T-helper 1 cell treated with Interleukin-12 subunit alpha and Interleukin-12 subunit beta and Interleukin-4 antibody, amounts not matched to agents 30 μg/mL and 1 μg/mL, for 36 hours (primary cell): ENCODE data around the gene DNAJC15.
"Not testable (repeated sequence)": the region's sequence is repeated elsewhere in the genome, so short reads cannot be mapped to it uniquely, and the experiment has no call there.

Experiments
- H3K27ac Mint-ChIP-seq: one replicate; pipeline ENCODE4 v1.8.0; 2021; ENCODE audit warnings: mild to moderate bottlenecking, mixed read lengths
- H3K27me3 Mint-ChIP-seq: one replicate; pipeline ENCODE4 v1.8.0; 2021; ENCODE audit warnings: low read depth, mixed read lengths
- H3K36me3 Mint-ChIP-seq: one replicate; pipeline ENCODE4 v1.8.0; 2021; ENCODE audit warnings: low read depth, mixed read lengths
- H3K4me1 Mint-ChIP-seq: one replicate; pipeline ENCODE4 v1.8.0; 2021; ENCODE audit warnings: low read depth, mixed read lengths
- H3K4me3 Mint-ChIP-seq: one replicate; pipeline ENCODE4 v1.8.0; 2021; ENCODE audit warnings: mild to moderate bottlenecking, moderate library complexity, mixed read lengths
- H3K9me3 Mint-ChIP-seq: one replicate; pipeline ENCODE4 v1.8.0; 2021; ENCODE audit warnings: mixed read lengths

The DNAJC15 gene

GRCh38 chr13:43023289-43023963, at the start of gene DNAJC15:
DNAJC15 (plus strand) TSS chr13:43023586; CDS start chr13:43023627, 41 bp downstream.
- H3K36me3 Mint-ChIP-seq, result peaks cover 8% of the 10 kb centered on the region
- H3K9me3 Mint-ChIP-seq, result no peaks in the 10 kb centered on the region

DNA sequence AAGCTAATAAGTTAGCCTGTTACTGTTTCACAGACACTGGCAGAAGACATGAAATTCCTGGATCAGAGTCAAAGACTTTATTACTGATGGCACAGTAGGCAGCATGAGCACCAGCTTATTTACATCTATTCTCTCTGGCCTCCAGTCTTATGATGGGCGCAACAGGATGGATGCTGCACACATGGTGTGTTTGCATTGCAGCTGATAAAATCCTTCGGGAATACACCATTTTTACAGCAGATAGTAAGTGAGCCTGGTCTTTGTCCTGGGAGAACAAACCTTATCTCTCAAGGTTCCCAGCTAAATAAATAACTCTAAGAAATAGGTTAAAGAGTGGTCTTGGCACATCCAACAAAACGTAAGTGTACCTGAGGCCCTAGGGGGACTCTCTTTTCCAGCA, 47.3 kb upstream of the DNAJC15 start:
- Mint-ChIP-seq H3K36me3 (peaks cover 35% of the 10 kb centered on the region), H3K27me3 (no peaks in the 10 kb centered on the region), H3K9me3 (no peaks in the 10 kb centered on the region), H3K4me1 (peaks cover 34% of the 10 kb centered on the region), H3K27ac (no peak overlapping the region), H3K4me3 (no peak overlapping the region)

More at GRCh38 chr13:43023289-43023963, at the start of gene DNAJC15:
- Mint-ChIP-seq H3K27ac (peak within 1 kb of the TSS; percentile 94), H3K4me3 (peak within 1 kb of the TSS; percentile 93), H3K27me3 (no peaks in the 10 kb centered on the region), H3K4me1 (peaks cover 17% of the 10 kb centered on the region)

DNA sequence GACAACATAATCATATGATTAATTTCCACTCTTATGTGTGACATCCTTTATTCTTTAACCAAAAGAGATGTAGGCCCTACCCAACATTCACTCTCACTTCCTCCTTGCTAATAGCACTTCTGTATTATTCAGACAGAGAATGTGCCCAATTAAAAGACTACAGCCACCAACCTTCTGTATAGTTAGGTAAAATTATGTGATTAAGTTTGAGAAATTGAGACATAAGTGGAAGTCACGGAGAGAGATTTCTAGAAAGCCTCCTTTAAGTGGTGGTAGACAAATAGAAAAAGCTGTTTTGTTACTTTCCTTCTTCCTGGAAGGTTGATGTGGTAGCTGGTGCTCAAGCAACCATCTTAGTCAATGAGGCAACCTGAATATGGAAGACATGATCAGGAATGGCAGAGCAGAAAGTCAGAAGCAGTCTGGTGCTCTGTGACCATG, 46.1 kb upstream of the DNAJC15 start:
- Mint-ChIP-seq H3K9me3 (no peaks in the 10 kb centered on the region), H3K27ac (no peak overlapping the region), H3K4me3 (no peak overlapping the region), H3K27me3 (no peaks in the 10 kb centered on the region), H3K4me1 (peaks cover 32% of the 10 kb centered on the region), H3K36me3 (peaks cover 38% of the 10 kb centered on the region)

- H3K36me3 Mint-ChIP-seq, result peaks cover 57% of the 10 kb centered on the region
- H3K4me1 Mint-ChIP-seq, result peaks cover 54% of the 10 kb centered on the region
- no peaks in the 10 kb centered on the region for H3K9me3 Mint-ChIP-seq
- H3K27ac Mint-ChIP-seq, result no peak overlapping the region
- no peaks in the 10 kb centered on the region for H3K27me3 Mint-ChIP-seq
- H3K4me3 Mint-ChIP-seq, result no peak overlapping the region
Measured at GRCh38 chr13:42981317-42981716, 42.1 kb upstream of the DNAJC15 start.

GRCh38 chr13:42981853-42982252, 41.5 kb upstream of the DNAJC15 start:
- no peak overlapping the region for H3K4me3 Mint-ChIP-seq
- no peaks in the 10 kb centered on the region for H3K9me3 Mint-ChIP-seq
- H3K36me3 Mint-ChIP-seq, result peaks cover 55% of the 10 kb centered on the region
- H3K27ac Mint-ChIP-seq, result no peak overlapping the region
- H3K27me3 Mint-ChIP-seq, result no peaks in the 10 kb centered on the region
- H3K4me1 Mint-ChIP-seq, result peaks cover 53% of the 10 kb centered on the region

DNA sequence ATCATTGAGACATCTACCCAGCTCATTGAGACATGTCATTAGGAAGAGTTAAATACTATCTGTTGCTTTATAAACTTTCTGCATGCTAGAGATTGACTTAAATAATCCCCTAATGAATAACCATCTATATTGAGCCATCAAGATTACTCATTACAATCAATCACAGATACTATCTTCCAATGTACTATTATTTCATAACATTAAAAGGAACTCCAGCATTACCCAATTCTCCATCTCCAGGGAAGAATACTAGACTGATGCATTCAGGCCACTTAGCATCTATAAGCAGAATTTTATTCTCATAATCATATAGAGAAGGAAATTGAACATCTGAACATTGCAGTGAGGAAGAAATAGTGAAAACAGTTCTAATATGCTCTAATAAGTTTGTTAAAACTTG, 39.4 kb upstream of the DNAJC15 start:
- Mint-ChIP-seq H3K4me1 (peaks cover 52% of the 10 kb centered on the region), H3K27me3 (no peaks in the 10 kb centered on the region), H3K36me3 (peaks cover 52% of the 10 kb centered on the region), H3K9me3 (no peaks in the 10 kb centered on the region), H3K27ac (no peak overlapping the region), H3K4me3 (no peak overlapping the region)

DNA sequence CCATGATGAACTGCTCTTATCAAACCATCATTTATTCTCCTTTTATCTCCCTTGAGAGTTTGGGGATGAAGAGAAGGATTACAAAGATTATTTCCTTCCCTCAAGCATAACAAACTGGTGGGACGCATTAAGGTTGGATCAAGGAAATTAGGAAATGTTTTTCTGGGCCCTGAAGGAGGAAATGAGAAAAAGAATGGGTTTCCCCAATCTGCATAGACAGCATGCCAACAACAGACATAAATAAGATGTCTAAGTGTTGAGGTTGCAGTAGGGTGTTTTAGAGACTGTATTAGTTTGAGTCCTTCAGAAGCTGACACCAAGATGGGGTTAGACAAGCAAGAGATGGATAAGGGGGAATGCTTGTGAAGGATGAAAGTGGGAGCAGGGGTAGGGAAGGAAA, 38.7 kb upstream of the DNAJC15 start:
- no peak overlapping the region for H3K27ac Mint-ChIP-seq
- no peak overlapping the region for H3K4me3 Mint-ChIP-seq
- H3K4me1 Mint-ChIP-seq, result peaks cover 52% of the 10 kb centered on the region
- H3K27me3 Mint-ChIP-seq, result no peaks in the 10 kb centered on the region
- H3K36me3 Mint-ChIP-seq, result peaks cover 53% of the 10 kb centered on the region
- no peaks in the 10 kb centered on the region for H3K9me3 Mint-ChIP-seq

DNA sequence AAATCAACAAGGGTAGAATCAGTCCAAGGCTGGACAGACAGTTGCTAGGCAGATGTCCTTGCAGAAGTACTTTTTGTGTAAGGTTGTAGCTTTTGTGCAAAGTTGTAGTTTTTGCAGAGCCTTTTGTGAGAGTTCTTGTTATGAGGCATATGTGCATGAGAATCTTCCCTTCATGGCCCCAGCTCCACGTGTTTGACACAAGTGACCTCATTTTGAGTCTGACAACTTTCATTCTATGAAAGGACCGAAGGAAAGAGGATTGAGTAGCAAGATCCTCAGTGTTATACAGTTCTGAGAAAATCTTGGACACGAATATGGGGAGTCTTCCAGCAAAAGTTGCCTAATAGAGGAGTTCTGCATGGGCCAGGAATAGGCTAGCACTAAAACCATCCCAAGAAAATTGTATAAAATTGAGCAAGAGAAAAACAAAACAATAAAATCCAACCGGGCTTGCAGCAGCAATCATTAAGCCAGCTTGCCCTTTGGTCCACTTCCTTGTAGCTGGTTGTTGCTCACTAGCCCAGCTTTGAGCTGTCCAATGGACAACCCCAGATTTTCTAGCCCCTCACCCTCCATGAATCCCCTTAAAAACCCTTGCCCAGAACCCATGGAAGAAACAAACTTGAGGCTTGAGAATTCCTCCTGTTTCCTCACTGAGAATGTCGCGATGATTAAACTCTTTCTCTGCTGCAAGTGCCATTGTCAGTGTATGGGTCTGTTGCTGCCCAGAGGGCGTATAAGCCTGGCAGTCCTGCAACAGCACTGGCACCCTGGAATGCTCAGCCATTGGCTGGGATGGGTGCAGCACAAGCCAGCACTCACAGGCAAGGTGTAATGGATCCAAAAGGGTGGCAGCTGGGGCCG, 37.8 kb upstream of the DNAJC15 start:
- Mint-ChIP-seq H3K27ac (peak overlapping the region; percentile 36), H3K27me3 (no peaks in the 10 kb centered on the region), H3K4me3 (no peak overlapping the region), H3K36me3 (peaks cover 52% of the 10 kb centered on the region), H3K9me3 (no peaks in the 10 kb centered on the region), H3K4me1 (peaks cover 53% of the 10 kb centered on the region)

DNA sequence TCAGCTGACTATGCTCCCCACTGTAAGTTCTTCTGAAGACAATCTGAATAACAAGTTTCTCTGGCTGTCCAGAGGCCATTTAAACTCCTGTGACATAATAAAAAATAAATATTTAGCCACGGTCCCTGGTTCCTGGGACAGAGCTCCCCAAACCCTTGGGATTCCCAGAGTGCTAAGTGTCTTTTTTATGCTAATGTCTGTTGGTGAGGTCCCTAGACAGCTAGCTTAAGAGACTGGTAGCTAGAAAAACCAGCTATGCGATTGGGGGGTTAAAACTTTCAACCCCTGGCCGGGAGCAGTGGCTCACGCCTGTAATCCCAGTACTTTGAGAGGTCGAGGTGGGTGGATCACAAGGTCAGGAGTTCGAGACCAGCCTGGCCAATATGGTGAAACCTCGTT, 37.2 kb upstream of the DNAJC15 start:
- H3K36me3 Mint-ChIP-seq, result peaks cover 55% of the 10 kb centered on the region
- H3K4me3 Mint-ChIP-seq, result no peak overlapping the region
- no peaks in the 10 kb centered on the region for H3K9me3 Mint-ChIP-seq
- H3K27me3 Mint-ChIP-seq, result no peaks in the 10 kb centered on the region
- peaks cover 55% of the 10 kb centered on the region for H3K4me1 Mint-ChIP-seq
- H3K27ac Mint-ChIP-seq, result no peak overlapping the region

DNA sequence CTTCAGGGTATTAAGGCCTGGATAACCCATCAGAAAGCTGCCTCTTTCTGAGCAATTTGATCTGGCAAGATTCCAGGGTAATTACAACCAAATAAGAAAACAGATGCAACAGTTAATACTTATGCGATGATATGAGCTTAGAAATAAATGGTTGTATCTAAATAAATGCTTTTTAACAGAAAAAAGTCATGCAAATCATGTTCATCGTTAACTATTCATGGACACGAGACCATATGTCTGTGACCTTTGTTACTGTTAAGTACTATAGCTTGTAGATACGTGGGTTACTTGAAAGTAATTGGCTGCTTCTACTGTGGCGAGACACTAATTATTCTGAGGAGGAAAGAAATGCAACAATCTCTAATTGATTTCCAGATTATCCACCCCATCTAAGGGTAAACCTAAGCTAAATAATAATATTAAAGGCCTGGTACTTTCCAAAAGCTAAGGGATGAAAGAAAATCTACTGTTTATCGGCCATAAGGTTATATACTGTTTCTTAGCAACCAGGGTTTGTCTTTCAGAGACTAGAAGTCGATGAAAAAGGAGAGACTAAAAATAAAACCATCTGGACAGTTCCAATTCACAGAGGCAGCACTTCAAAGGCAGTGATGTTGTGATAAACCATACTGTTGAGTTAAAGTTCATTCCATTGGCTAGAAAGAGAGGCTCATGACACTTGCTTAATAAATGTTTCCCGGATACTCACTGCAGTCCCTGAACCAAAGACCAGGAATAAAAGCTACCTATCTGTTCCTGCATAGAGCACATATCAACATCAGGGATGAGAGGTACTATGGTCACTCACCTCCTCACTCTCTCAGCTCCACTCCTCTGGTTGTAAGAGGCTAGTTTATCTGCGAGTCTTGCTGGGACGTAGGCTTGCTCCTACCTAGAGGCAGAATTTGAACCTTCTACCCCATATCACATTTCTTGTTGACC, 32.8 kb upstream of the DNAJC15 start:
- H3K9me3 Mint-ChIP-seq, result no peaks in the 10 kb centered on the region
- peak overlapping the region; percentile 99 for H3K27ac Mint-ChIP-seq
- H3K27me3 Mint-ChIP-seq, result no peaks in the 10 kb centered on the region
- peaks cover 40% of the 10 kb centered on the region for H3K36me3 Mint-ChIP-seq
- H3K4me1 Mint-ChIP-seq, result peaks cover 46% of the 10 kb centered on the region
- H3K4me3 Mint-ChIP-seq, result peak overlapping the region; percentile 94

- H3K27me3 Mint-ChIP-seq, H3K9me3 Mint-ChIP-seq: not testable (repeated sequence)
- peak overlapping the region; percentile 94 for H3K4me3 Mint-ChIP-seq
- peaks cover 34% of the 10 kb centered on the region for H3K36me3 Mint-ChIP-seq
- H3K27ac Mint-ChIP-seq, result peak overlapping the region; percentile 99
- H3K4me1 Mint-ChIP-seq, result peaks cover 46% of the 10 kb centered on the region
Measured at GRCh38 chr13:42991233-42991897, 32.0 kb upstream of the DNAJC15 start.

- Mint-ChIP-seq H3K4me1 (peaks cover 51% of the 10 kb centered on the region), H3K36me3 (peaks cover 31% of the 10 kb centered on the region), H3K4me3 (peak within 1 kb of the TSS; percentile 94), H3K27me3 (no peaks in the 10 kb centered on the region), H3K27ac (peak within 1 kb of the TSS; percentile 99), H3K9me3 (no peaks in the 10 kb centered on the region)
Measured at GRCh38 chr13:42991898-42992763, 31.3 kb upstream of the DNAJC15 start, which contains the start of gene EPSTI1. EPSTI1 (minus strand) TSS chr13:42992241; CDS start chr13:42992165, 76 bp downstream.

- H3K4me1 Mint-ChIP-seq, result peaks cover 50% of the 10 kb centered on the region
- peaks cover 27% of the 10 kb centered on the region for H3K36me3 Mint-ChIP-seq
- H3K9me3 Mint-ChIP-seq, result no peaks in the 10 kb centered on the region
- no peaks in the 10 kb centered on the region for H3K27me3 Mint-ChIP-seq
- H3K27ac Mint-ChIP-seq, result peak overlapping the region; percentile 99
- H3K4me3 Mint-ChIP-seq, result peak overlapping the region; percentile 94
Measured at GRCh38 chr13:42992764-42993122, 30.6 kb upstream of the DNAJC15 start.
